Right hindlimb (tissue), 1 donor: ENCODE data around the gene SLC12A4.
A peak's percentile ranks its signal among the peaks of the same experiment; 100 is the strongest.

ENCODE experiments used
- DNase-seq: peaks from one replicate; pipeline ENCODE4 v3.0.0-alpha.2; 2018

The SLC12A4 gene

GRCh38 chr16:67962135-67962534 lies 6.3 kb downstream of the SLC12A4 start:
- DNase-seq, result no peak

GRCh38 chr16:67961551-67961957 lies 6.9 kb downstream of the SLC12A4 start:
- DNase-seq, result no peak

- no peak for DNase-seq
Observed at GRCh38 chr16:67959536-67960329, 8.7 kb downstream of the SLC12A4 start.

- peak; percentile 13 for DNase-seq
Observed at GRCh38 chr16:67957622-67958021, 10.8 kb downstream of the SLC12A4 start.

GRCh38 chr16:67954421-67955196 lies 13.8 kb downstream of the SLC12A4 start:
- DNase-seq, result no peak

GRCh38 chr16:67953641-67954375 lies 14.6 kb downstream of the SLC12A4 start:
- no peak for DNase-seq

- DNase-seq, result no peak
Observed at GRCh38 chr16:67951485-67951884, 17.0 kb downstream of the SLC12A4 start.

- no peak for DNase-seq
Observed at GRCh38 chr16:67950335-67950843, 18.0 kb downstream of the SLC12A4 start.

GRCh38 chr16:67949645-67950044 lies 18.8 kb downstream of the SLC12A4 start:
- no peak for DNase-seq

- DNase-seq, result no peak
Observed at GRCh38 chr16:67948015-67948414, 20.4 kb downstream of the SLC12A4 start.

- no peak for DNase-seq
Observed at GRCh38 chr16:67946966-67947558, 21.4 kb downstream of the SLC12A4 start.

- no peak for DNase-seq
Observed at GRCh38 chr16:67946128-67946569, 22.3 kb downstream of the SLC12A4 start.

- DNase-seq, result no peak
Observed at GRCh38 chr16:67945392-67945933, 23.0 kb downstream of the SLC12A4 start.

GRCh38 chr16:67944690-67945391 lies 23.6 kb downstream of the SLC12A4 start:
- DNase-seq, result no peak

- no peak for DNase-seq
Observed at GRCh38 chr16:67943619-67944504, 24.6 kb downstream of the SLC12A4 start, which contains the start of gene LCAT. TSS of gene LCAT (minus strand) at chr16:67944120. CDS start at chr16:67944101, 19 bp downstream.

GRCh38 chr16:67943256-67943618 lies 25.2 kb downstream of the SLC12A4 start:
- no peak for DNase-seq

- no peak for DNase-seq
Observed at GRCh38 chr16:67942510-67943255, 25.8 kb downstream of the SLC12A4 start.

- no peak for DNase-seq
Observed at GRCh38 chr16:67942200-67942509, 26.3 kb downstream of the SLC12A4 start.

GRCh38 chr16:67941469-67942199 lies 26.8 kb downstream of the SLC12A4 start:
- DNase-seq, result no peak
